HG02610 (cell line): ENCODE results near the gene FAM234B.
"Not testable (repeated sequence)": the region's sequence is repeated elsewhere in the genome, so short reads cannot be mapped to it uniquely, and the experiment has no call there.

Experiments
- ATAC-seq: cut with Tn5 transposase; IDR thresholded peaks from one replicate; pipeline ENCODE4 v1.9.1; 2021; ENCODE audit warnings: mild to moderate bottlenecking, moderate library complexity; ENCODE audit not compliant: unreplicated experiment

Gene FAM234B

DNA sequence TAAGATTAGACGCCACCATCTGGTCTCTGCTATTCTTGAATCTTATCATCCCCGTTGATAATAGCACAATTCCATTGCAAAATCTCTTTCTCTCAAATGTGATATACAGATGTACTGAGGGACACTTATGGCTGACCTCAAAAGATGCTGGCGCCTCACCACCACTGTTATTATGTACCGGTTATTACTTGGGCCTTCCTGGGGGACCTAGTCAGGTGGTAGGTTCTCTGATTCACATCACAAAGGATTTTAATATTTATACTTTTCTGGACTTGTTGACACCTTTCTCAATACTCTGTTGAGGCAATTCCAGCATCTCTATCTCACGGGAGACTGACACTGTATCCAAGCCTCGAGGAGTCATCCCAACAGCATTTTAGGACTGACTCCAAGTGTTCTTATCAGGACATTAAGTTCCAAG, 21.3 kb upstream of the FAM234B start:
- no peak for ATAC-seq

DNA sequence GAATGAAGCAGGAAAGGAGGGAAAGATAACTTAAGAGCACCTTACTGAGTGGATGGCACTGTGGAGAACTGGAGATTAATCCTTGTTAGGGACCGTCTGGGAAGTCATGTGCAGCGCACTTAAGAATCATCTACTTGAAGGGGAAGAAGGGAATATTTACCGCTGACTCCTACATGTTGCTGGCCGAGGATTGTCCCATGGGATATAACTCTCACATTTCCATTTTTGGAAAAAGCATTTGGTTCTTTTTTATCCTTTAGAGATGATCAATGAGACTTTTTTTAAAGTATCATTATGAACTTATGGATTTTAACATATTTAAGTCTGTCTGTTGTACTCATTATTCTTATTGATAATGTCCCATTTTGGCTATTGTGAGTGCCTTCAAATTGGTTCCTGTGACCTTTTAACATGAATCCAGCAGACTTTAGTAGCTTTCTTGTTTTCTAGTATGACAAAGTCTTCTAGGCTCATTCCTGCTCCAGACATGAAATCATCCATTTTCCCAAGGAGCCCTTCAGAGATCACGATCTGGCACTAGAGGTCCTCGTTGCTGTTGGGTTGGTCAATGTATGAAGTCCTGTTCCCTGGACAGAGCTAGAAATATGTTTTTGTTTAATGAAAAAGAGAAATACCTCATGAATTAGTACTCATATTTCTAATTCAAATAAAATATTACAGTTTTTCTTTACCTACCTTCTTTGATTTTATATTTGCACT, 20.2 kb upstream of the FAM234B start:
- ATAC-seq: no peak

DNA sequence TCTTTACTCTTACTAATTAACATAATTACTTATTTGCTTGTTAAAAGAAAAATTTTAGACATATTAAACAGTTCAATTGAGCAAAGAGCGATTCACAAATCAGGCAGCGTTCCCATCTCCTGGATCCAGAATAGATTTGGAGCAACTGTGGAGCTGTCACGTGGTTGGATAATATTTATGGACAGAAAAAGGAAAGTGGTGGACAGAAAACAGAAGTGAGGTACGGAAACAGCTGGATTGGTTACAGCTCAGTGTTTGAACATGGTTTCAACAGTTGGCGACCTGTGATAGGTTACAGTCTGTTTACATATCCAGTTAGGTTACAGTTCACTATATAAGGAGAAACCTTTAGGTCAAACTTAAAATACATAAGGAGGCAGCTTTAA, 19.7 kb upstream of the FAM234B start:
- no peak for ATAC-seq

DNA sequence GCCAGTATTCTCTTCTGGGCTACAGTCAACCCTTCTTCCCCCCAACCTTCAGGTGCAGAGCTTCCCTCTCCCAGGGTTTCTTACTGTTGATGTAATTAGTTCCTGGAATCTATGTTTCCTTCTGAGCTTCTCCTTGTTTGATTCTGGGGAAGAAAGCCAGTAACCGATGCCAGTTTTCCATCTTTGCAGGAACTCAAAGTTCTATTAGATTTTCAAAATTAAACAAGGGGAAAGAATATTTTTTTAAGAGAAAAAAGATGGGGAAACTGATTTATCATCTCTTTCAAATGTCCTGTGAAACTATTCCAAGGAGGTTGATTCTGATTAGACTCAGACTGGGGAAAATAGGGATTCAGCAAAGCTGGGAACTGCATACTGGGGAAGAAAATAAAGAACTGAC, 17.9 kb upstream of the FAM234B start:
- no peak for ATAC-seq

DNA sequence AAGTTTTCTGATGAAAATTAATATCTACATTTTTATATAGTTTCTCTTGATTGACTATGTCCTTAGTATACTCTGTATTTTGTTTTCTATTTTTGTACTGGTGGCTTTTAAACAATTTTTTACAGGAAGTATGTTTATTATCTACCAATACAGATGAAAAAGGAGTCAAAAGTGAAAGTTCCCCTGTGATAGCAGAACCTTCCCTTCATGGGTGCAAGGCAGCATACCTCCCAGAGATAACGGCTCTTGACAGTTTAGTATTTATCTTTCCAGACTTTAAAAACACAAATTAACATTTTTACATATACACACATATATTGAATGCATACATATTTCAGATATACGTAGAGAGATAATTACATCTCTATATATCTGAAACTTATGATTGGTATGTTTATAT, 17.1 kb upstream of the FAM234B start:
- no peak for ATAC-seq

DNA sequence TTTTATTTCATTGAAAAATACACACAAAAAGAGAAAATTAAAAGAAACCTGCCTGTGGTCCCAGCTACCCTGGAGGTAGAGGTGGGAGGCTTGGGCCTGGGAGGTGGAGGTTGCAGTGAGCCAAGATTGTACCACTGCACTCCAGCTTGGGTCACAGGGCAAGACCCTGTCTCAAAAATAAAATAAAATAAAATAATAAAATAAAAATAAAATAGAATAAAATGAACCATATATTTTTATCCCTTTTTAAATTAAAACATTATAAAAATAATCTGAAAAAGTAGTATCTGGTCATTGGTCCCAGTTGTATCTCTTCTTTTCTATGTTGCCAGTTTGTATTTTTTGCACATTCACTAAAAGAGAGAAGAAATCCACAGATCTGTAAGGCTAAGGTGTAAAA, 16.7 kb upstream of the FAM234B start:
- ATAC-seq: no peak

DNA sequence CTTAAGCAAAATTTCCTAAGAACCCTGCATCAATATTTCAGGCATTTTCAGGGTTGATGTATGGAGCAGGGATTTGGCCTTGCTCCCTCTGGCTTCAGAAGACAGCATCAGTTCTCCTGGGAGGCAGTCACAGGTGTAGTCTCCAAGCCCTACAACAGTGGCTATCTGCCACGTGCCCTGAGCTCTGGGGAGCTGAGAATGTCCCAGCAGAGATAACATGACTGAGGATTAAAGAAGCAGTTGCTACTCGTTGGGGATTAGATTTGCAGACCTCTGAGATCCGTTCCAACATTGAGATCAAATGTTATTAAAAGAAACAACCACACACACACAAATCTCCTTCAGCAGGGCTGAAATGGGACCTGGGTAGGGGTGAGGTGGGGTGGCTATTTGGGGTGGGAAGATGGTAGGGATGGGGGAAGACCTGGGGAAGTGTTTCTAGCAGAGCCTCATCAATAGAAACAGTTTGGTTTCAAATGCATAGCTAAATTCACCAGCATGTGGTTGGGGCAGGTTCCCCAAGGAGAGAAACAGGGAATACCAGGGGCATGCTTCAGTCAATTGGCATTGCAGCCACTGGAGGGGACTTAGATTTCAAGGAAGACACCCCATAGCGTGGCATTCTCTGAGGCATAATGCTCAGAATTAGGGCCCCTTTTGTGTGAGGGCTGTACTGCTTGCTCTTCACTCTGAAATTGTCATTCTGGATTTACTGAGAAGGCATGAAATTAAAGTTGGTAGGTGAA, 15.2 kb upstream of the FAM234B start:
- no peak for ATAC-seq

DNA sequence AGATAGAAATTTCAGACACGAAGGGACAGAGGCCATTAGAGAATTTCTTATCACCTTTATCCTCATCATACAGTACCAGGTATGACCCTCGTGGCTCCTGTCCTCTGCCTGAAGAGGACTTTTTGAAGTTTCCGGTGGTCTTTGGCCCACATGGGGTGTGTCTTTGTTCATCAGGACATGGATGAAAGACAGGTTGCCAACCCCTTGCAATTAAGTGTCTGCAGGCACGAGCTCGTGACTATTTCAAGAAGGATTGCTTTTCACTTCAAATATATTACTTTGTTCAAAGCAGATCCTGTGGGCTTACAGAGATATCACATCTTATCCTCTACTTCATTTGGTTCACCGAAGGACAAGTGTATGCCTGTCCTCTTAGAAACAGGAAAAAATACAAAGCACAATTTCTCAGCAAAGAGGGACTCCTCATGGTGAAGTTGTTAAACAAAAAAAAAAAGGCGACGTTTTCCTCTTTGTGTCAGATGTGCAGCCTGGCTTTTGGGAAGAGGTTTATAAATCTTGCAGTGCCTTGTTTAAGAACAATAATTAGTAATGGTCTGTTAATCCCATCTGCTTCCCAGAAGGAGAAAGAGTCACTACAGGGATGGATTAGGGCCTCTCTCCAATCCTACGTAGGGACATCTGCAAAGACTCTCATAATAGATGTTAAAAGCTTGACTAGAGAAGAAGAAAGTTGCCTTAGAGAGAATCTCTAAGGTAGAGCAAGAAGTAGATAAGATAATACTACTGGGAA, 13.5 kb upstream of the FAM234B start:
- no peak for ATAC-seq

DNA sequence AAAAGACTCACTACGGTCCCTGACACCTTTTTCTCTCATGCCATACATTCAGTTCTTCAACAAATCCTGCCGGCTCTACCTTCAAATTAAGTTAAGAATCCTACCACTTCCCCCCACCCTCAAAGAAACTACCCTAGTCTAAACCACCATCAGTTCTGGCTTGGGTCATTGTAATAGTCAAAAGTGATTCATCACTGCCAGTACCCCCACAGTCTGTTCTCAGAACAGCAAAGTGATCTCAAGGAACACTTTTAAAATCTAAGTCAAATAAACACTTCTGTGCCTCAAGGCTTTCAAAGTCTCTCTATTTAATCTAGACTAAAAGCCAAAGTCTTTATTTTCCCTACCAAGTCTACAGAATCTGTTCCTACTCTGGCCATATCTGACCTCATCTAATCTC, 12.0 kb upstream of the FAM234B start:
- ATAC-seq: no peak

DNA sequence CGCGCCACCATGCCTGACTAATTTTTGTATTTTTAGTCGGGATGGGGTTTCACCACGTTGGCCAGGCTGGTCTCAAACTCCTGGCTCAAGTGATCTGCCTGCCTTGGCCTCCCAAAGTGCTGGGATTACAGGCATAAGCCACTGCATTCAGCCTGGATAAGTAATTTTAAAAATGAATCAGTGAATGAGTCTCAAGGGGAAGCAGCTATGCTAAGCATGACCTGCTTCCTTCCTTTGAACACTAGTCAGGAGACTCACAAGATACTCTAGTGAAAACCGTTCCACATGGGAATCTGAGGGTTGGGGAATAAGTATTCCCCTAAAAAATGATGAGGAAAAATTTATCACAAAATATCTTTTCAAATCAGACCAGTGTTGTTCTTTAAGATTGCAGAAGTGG, 10.7 kb upstream of the FAM234B start:
- no peak for ATAC-seq

DNA sequence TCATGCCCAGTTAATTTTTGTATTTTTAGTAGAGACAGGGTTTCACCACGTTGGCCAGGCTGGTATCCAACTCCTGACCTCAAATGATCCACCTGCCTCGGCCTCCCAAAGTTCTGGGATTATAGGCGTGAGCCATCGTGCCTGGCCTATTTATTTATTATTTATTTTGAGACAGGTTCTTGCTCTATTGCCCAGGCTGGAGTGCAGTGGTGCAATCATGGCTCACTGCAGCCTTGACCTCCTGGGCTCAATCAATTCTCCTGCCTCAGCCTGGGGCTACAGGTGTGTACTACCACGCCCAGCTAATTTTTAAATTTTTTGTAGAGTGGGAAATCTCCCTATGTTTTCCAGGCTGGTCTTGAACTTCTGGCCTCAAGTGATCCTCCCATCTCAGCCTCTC, 8.8 kb upstream of the FAM234B start:
- not testable (repeated sequence) for ATAC-seq

DNA sequence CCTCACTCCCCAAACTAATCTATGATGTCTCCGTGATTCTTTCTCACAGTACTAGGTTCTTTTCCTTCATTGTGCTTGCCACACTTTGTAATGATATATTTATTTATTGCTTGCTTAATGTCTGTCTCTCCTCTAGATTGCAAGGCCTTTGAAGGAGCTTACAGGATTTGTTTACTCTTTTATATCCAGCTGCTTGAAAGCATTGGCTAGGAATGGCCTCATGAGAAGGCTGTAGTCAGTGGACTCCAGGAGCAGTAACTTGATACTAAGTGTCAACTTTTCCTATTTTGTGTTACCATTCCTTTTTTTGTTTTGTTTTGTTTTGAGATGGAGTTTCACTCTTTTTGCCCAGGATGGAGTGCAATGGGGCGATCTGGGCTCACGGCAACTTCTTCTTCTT, 7.3 kb upstream of the FAM234B start:
- no peak for ATAC-seq

DNA sequence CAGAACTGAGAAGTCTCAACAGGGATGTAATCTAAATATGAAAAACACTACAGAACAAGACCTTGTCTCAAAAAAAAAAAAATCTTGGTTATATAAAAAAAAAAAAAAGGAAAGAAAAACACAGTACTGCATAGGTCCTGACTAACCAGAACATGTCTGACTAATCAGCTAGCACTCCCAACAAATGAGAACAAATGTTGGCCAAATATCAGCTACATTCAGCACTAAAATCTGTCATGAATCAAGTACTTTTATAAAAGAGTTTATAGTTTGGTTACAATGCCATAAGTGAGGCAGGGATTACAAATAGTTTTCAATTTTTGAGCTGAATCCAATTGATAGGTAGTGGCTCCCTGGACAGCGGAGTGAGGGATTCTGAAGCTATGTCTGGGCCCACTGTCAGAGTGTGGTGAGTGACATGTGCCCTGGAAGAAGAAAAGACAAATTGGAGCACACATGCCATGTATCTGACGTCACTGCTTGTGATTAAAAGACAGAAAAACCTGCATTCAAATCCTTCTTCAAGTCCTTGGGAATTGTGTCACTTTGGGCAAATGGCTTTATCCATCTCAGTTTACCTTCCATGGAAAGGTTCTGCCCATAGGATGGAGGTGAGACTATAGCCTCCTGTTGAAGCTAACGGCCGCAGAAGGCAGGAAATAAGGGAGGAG, 5.6 kb upstream of the FAM234B start:
- ATAC-seq: no peak

DNA sequence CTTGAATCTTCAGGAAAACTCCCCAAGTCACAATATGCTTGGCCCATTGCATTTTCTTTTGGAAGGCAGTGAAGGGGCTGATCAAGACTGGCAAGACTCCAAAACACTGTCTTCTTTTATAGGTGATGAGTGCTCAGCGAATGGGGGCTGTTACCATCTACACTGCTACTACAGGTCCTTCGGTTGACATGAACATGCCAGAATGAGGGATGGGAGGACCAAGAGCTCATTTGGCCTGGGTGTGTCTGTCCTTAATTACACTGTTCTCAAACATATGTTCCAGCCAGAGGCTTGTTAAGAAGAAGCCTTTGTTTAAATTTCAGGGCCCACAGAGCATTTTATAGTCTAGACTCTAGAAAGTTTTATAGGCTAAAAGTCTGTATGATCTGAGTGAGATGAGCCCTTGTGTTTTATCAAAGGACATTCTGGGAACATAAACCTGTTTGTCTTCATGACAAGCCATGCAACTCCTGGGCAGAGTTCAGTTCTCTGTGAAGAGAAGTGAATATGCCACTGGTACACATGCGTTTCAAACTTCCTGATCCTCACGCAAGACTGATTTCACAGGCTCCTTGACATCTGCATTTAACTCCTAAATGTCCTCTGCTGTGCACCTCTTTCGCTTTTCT, 4.7 kb upstream of the FAM234B start:
- ATAC-seq: no peak

DNA sequence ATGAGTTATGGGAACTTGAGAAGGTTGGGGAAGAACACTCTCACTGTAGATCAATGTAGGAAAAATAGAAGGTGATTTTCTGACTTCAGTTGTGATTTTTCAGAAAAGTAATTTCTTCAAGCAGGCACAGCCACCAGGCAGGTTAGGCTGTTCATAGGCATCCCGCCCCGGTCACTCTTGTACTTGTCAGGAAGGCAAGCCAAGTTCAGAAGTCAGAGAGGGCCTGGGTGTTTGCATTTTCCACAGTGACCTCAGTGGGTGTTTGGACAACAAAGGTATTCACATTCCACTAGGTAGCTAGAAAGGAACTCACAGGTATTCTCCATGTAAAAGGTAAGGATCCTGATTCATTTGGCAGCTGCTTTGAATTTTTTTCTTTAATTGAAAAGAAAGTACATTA, 3.0 kb upstream of the FAM234B start:
- ATAC-seq: no peak

DNA sequence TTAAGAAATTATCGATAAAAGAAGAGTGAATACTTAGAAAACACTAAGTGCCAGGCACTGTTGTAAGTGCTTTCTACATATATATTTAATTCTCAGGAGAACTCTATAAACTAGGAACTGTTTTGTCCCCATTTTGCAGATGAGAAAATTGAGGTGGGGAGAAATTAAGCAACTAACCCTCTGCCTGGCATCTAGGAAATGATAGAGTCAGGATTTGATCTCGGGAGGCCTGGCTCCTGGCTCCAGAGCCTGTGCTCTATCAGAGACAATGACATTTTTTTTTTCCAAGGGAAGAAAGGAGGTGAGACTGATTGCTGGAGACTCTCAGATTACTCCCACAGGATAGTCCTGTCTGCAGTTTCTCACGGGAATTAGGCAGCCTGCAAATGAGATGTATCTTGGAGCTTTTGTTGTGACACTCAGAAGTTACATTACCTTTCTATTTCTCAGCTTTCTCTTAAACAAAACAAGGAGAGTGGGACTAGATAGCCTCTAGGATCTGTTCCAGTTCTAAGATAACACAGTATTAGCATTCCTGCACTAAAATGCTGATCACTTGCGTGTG, 1.4 kb upstream of the FAM234B start:
- no peak for ATAC-seq

DNA sequence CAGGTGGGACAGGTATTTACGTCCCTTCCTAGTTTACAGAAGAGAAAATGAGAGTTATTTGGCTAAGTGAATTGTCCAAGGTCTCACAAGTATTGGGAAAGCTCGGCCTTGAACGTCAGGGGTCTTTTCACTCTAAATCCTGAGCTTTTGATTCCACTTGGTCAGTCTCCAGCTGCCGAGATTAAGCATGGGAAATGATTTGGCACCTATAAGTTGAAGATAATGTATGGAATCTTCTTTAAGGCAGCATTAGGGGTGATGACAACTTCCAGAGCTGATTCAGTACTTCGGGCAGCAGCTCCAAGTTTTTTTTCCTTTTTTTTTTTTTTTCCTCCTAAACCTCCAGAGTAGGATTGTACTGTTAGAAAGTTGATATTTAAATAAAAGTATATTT, 722 bp downstream of the FAM234B start:
- no peak for ATAC-seq

DNA sequence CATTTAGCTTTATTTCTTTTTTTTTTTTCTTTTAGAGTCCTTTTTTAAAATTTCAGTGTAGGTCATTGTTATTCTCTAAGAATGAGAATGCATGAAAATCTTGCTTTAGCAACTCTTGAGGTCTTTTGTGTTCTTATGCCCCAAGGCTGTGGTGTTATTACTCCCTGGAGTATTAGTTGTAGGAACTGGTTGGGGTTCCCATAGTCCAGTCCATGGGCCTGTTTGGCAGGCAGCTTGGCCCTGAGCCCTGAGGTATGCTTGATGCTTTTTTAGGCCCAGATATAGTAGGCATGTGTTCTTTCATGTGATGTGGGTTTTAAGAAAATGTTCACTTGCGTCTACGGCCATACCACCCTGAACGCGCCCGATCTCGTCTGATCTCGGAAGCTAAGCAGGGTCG, 1.6 kb downstream of the FAM234B start:
- ATAC-seq: no peak

DNA sequence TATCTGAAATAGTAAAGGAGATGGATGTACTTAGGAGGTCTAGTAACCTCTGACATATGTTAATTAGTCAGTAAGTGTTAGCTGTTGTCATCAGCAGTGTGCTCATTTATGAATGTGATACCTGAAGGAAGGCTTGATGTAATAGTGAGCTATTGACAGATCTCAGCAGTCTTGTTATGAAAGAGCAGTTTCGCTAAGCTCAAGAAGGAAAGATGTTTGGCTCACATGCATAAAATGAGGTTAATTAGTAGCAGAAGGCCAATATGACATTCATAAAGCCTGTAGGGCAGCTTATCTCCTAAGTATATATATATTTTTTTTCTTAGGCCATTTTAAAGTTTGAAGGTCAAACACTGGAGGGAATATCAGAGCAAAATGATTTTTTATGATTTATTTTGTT, 2.8 kb downstream of the FAM234B start:
- no peak for ATAC-seq

DNA sequence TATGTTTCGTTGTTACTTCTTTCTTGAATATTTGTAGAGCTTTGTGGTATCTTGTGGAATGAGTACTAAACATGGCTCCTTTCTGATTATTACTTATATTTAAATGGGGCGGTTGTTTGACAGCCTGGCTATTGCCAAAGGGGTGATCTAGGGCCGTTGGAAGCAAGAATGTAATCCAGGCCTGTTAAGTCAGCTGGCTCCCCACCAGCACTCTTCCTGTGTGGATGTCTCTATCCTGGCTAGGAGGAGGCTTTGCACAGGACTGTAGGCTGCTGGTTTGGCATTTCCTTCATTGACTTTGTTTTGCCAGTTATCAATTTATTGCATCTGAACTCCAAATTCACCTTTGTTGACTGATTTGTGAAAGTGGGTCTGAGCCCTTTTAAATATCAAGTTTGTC, 5.6 kb downstream of the FAM234B start:
- ATAC-seq: no peak

DNA sequence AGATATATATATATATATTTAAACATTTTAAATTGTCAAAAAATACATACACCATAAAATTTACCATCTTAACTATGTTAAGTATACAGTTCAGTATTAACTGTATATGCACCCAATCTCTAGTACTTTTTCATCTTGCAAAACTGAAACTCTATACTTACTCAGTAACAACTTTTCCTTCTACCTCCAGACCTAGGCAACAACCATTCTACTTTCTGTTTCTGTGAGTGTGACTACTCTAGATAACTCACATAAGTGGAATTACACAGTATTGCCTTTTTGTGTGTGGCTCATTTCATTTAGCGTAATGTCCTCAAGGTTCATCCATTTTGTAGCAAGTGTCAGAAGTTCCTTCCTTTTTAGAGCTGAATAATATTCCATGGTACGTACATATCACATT, 8.2 kb downstream of the FAM234B start:
- ATAC-seq: no peak
